DMS 273 treated with DMSO at 0.1 percent for 48 hours (cell line): ENCODE measurements around the gene DCUN1D1.

Source experiments
- DNase-seq: peaks from one replicate; lab custom pipeline; 2025; lab: John Stamatoyannopoulos, UW

The DCUN1D1 gene

GRCh38 chr3:182892226-182892625 is 88.1 kb downstream of the DCUN1D1 start:
- no peak for DNase-seq

GRCh38 chr3:182891364-182891763 is 89.0 kb downstream of the DCUN1D1 start:
- DNase-seq, result no peak

- no peak for DNase-seq
Observed at GRCh38 chr3:182889948-182890629, 90.2 kb downstream of the DCUN1D1 start.
